Measurements from ENCODE around the gene RIMBP2. TPM values are rescaled to one million over a fixed set of nuclear protein-coding genes. Genes with fewer than 3 reads are reported as not detected.

The RIMBP2 gene
- total RNA-seq, 4 donors from 2014 or later, result not detected

DNA sequence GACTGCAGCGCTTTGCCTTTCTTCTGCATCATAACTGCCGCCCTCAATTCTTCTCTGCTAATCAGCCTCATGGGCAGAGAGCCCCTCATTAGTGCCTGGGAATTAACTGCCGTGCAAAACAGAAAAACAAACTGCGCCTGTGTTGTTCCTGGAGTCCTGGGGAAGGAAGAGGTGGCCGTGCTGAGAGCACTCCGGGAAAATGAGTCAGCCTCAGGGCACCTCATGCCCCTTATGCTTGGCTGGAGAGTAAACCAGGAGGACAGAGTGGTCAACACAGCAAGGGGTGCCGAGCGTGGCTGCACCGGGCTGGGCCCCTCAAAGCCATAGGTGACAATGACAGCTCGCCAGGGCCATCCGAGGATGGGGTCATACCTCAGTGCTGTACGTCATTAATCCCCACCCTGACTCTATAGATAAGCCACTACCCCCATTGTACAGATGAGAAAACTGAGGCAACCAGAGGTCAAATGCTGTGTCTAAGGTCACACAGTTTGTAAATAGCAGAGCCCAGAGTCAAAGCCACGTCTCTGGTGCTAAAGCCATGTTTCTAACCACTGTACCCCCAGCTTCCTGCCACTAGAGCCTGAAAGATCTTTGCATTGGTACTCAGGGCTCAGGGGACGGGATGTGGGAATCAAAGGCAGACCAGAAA, 74.4 kb downstream of the RIMBP2 start:
- no peak for TF ChIP-seq CTCF (IDR thresholded peaks at IDR 0.05; ENCODE audit: low read depth)

DNA sequence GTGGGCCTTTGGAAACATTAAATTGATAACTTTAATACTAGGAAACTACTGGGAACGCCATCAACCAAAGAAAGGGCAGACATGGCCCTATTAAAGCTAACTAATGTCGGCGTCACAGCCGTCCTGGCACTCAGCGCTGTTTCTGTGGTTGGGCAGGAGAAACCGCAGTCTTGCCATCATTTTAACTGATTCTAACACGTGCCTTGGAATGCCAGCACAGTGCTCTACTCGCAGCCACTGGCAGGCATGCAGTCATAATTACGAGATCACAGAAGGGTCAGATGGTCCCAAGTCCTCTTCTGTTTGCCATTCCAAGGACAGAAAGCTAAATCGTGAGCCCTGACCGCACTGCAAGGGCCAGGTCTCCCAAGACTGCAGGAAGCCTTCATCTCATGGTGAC, 75.2 kb downstream of the RIMBP2 start:
- no peak for TF ChIP-seq CTCF (IDR thresholded peaks at IDR 0.05; ENCODE audit: low read depth)

DNA sequence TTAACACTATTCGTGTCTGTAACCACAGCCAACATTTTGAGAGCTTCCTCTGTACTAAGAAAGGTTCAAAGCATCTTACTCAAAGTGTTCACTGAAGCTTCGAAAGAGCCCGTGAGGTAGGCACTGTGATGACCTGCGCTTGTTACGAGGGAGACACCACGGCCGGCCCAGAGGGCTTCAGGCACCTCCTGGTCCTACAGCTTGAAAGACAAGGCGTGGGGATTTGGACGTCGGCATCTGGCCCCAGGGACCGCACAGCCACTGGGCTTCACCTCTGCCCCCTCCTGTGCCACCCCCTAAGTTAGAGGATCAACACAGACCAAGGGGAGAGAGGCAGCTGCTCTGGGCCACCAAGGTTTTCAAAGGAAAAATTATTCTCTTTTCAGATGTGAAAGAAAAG, 75.6 kb downstream of the RIMBP2 start:
- no peak for TF ChIP-seq CTCF (IDR thresholded peaks at IDR 0.05; ENCODE audit: low read depth)

GRCh38 chr12:130639476-130640424, 76.3 kb downstream of the RIMBP2 start:
- no peak for TF ChIP-seq CTCF (IDR thresholded peaks at IDR 0.05; ENCODE audit: low read depth)

DNA sequence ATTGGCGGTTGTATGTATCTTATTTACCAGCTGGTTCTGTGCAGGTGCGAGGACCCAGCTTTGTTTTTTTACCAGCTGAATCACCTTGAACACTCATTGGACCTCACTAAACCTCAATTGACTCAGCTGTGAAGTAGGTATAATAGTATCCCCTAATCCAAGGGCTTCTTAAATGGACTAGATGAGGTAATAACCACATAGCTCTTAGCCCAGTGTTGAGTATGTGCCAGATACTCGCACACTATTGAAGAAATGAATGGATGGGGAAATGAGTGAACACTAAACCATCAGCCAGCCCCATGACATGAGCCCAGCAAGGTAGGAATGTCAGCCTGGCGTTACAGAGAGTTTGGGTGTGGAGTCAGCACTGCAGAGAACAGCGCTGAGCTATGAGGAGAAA, 79.7 kb downstream of the RIMBP2 start:
- TF ChIP-seq CTCF (IDR thresholded peaks at IDR 0.05; ENCODE audit: low read depth), result no peak

- TF ChIP-seq CTCF (IDR thresholded peaks at IDR 0.05; ENCODE audit: low read depth), result no peak
Observed at GRCh38 chr12:130634866-130635265, 81.2 kb downstream of the RIMBP2 start.

GRCh38 chr12:130633771-130634170, 82.3 kb downstream of the RIMBP2 start:
- TF ChIP-seq CTCF (IDR thresholded peaks at IDR 0.05; ENCODE audit: low read depth), result no peak
